AG09319 (cell line): Measurements from ENCODE around the gene ACOX2.

Source experiments
- DNase-seq: peaks from one replicate; pipeline ENCODE4 v3.0.0-alpha.2; 2010; ENCODE audit warnings: low read depth; ENCODE audit errors: extremely low read depth
- TF ChIP-seq, protein P1 (sequence below): IDR thresholded peaks from 2 replicates; pipeline ENCODE4 v1.5.1; 2011; ENCODE audit warnings: low read depth, mild to moderate bottlenecking, inconsistent platforms, low read length, moderate library complexity

ACOX2 gene

DNA sequence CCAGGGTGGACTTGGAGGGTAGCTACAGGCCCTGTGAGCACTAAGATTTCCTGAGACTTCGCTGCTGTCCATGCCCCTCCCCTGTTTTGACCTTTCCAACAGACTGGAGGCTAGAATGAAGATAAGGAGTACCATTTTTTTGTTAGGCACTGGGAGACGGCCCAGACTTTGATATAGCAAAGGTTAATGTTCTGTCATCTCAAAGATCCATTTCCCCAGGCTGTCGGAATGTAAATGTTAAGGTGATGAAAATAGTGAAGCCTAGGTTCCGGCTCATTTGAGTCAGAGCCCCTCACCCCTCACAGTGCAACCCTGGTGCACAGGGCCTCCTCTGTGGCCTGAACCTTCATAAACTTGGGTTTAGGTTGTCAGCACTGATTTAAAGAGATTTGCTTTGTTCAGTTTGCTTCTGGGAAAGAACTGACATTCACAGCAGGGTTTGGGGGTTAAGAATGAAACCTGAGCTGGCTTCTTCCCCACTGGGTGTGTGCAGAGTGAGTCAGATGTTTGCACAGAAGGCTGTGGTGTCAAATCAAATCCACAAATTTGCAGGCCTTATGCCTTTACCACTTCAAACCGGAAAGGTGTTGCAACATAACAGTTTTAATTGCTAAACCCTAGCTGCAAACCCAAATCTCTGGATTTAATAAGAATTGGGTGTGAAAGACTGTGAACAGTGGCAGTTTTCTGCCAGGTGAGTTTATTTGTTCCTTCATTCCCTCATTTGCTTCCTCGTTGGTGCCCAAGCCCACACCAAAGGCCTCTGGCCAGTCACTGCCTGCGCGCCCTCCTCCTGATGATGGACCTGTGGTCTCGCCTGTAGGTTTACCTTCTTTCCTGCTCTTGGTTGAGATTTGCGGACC, 65.7 kb downstream of the ACOX2 start:
- DNase-seq, result peak; percentile 57
- TF ChIP-seq, protein P1, sequence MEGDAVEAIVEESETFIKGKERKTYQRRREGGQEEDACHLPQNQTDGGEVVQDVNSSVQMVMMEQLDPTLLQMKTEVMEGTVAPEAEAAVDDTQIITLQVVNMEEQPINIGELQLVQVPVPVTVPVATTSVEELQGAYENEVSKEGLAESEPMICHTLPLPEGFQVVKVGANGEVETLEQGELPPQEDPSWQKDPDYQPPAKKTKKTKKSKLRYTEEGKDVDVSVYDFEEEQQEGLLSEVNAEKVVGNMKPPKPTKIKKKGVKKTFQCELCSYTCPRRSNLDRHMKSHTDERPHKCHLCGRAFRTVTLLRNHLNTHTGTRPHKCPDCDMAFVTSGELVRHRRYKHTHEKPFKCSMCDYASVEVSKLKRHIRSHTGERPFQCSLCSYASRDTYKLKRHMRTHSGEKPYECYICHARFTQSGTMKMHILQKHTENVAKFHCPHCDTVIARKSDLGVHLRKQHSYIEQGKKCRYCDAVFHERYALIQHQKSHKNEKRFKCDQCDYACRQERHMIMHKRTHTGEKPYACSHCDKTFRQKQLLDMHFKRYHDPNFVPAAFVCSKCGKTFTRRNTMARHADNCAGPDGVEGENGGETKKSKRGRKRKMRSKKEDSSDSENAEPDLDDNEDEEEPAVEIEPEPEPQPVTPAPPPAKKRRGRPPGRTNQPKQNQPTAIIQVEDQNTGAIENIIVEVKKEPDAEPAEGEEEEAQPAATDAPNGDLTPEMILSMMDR, result no peak

DNA sequence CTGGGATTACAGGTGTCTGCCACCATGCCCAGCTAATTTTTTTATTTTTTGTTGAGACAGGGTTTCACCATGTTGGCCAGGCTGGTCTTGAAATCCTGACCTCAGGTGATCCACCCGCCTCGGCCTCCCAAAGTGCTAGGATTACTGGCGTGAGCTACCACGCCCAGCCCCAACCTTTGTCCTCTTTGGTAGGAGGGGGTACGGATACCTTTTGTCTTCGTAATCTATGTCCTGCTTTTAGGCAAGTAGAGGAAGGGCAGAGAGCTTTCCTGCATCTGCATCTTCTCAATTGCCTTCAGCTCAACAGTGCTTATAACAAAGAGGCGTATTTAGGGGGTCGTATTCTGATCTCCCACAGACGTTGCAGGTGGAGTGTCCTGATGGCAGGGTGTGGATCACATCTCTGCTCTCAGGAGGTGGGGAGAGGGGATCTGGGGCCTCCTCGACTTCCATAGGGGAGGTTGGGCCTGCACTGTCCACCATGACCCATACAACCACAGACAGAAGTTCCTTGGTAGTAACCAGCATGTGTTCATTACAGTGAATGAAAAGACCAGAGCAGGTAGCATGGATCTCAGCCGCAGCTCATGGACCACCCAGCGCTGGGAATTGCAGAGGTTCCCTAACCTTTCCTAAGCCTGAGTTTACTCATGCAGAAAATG, 66.5 kb downstream of the ACOX2 start:
- TF ChIP-seq, protein P1, result no peak
- no peak for DNase-seq

DNA sequence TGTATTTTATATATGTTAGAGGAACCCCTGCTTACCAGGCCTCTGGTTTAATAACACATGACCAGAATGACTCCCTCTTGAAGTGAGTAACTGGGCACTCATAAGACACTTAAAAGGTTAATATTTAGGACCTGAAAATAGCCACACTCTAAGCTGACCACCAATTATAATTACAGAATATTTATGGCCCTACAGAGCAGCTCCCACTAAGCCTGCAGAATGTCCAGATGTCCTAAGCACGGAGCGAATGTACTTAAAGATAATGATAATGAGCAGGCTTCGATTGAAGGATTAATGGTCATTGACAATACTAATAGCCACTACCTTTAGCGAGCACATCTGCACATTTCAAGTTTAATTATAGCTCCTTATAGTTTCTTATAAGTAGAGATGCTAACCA, 67.9 kb downstream of the ACOX2 start:
- TF ChIP-seq, protein P1, result no peak
- no peak for DNase-seq

DNA sequence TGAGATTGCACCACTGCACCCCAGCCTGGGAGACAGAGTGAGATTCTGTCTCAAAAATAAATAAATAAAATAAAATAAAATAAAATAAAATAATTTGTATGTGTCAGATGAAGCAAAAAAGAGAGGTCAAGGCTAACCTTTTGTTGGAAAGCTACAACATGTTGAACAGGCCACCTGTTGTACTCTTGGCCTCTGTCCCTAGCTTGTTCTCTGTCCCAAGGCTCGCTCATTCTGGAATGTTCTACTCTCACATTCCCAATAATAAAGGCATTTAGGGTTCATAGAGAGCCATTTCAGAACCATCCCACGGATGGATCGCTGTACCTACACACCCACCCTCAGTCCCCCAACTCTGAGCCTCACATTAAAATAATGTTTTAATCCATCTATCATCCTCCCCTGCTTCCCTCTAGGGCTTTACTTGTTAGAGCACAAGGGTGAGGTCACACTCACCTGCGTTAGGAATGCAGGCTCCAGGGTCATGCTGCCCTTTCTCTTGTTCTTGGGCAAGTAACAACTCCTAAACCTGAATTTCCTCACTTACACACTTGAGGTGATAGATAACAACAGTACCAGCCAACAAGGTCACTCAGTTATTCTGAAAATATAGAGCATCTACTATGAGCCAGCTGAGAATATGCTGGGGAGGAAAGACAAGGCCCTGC, 70.0 kb downstream of the ACOX2 start:
- TF ChIP-seq, protein P1, result no peak
- DNase-seq, result no peak

DNA sequence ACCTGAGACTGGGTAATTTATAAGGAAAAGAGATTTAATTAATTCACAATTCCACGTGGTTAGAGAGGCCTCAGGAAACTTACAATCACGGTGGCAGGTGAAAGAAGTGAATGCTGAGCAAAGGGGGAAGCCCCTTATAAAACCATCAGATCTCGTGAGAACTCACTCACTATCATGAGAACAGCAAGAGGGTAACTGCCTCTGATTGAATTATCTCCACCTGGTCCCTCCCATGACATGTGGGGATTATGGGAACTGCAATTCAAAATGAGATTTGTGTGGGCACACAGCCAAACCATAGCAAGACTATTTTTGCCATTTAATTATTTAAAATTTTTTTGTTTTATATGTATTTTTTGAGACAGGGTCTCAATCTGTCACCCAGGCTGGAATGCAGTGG, 72.1 kb downstream of the ACOX2 start:
- DNase-seq, result no peak
- TF ChIP-seq, protein P1, result no peak

DNA sequence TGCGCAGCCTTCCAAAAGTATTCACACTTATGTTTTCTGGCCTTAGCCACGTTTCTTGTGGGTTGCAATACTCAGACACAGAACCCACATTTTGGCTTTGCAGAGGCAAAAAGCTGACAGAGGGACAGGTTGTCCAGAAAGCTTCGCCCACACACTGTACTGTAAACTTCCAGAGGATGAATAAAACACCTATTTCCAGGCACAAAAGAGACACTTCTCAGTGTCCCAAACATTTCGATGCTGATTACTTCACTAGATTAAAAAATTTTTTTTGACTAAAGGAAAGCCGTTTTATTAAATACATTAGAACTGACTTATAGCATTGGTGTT, 73.1 kb downstream of the ACOX2 start:
- DNase-seq, result no peak
- TF ChIP-seq, protein P1, result no peak

DNA sequence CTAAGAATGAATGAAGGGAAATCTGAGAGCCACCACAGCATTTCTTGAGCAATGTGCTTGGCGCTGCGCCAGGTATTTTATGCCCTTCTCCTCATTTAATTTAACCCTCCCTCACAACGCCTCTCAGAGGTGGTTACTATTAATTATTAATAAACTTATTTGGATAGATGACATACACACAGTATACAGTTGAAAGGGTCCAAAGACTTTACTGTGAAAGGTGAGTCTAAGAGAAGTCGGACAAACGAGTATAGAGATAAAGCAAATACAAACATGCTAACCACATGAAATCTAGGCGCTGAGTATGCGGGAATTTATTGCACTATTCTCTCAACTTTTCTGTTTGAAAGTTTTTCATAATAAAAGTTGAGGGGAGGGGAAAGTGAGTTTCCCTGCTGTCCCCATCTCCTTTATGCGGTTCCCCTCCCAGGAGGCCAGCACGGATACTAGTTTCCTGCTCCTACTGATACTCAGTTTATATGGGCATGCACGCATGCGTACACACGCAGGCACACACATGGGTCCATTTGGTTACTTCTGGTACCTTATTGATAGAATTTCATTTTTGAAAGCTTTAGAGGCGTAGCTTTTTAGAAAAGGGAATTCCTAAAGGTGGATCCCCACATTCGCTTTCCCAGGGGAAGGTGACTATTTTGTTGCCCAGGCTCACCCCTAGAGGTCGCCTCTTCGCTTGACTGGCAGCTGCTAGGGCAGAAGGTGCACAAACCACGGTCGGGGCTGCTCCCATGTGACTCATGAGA, 73.6 kb downstream of the ACOX2 start:
- TF ChIP-seq, protein P1, result peak; percentile 93
- DNase-seq, result peak; percentile 44
